Esophagus squamous epithelium (tissue), 4 donors: ENCODE measurements around the gene SMAD5.

Experiments used
- CTCF ChIP-seq, 6 experiments: fragments of 450-650 bp in 4 of 6; fragments of 200-600 bp in 2 of 6; sonication (generic) in 2 of 6; IDR thresholded peaks; one replicate each; pipeline ENCODE4 v1.5.1; 2016 to 2019; ENCODE audit warnings: antibody characterized with exemption in 6 of 6, mild to moderate bottlenecking in 4 of 6, moderate library complexity in 4 of 6
- POLR2A ChIP-seq, 4 donors: fragments of 450-650 bp; IDR thresholded peaks; one replicate each; pipeline ENCODE4 v1.6.1; 2017; ENCODE audit warnings: antibody characterized with exemption in 4 of 4, mild to moderate bottlenecking in 4 of 4, moderate library complexity in 3 of 4

DNA sequence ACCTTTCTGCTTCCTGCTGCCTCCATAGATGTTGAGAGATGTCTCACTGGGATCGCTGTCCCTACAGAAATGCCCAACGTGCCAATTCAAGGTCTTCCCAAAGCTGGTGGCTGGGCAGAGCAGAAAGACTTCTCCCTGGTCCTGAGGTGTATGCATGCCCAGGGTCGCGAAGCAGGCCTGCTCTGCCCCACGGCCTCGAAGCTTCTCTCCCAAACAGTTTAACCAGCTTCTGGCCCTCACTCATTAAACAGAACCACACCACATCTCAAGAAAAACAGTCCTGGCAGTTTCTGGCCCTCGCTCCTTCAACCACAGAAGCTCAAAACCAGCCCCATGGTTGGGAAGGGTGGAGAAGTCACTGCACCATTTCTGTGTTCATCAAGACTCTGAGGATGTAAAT is 75.0 kb downstream of the SMAD5 start:
- no peak for TF ChIP-seq POLR2A (IDR thresholded peaks at IDR 0.05)
- no peak for TF ChIP-seq CTCF (IDR thresholded peaks at IDR 0.05)
